Measurements from ENCODE around the gene RAB11A. TPM values are rescaled to one million over a fixed set of nuclear protein-coding genes. Genes with fewer than 3 reads are reported as not detected.
A peak's percentile ranks its signal among the peaks of the same experiment; 100 is the strongest.

The RAB11A gene
- total RNA-seq, 1 donor from 2014 or later: 247 TPM

DNA sequence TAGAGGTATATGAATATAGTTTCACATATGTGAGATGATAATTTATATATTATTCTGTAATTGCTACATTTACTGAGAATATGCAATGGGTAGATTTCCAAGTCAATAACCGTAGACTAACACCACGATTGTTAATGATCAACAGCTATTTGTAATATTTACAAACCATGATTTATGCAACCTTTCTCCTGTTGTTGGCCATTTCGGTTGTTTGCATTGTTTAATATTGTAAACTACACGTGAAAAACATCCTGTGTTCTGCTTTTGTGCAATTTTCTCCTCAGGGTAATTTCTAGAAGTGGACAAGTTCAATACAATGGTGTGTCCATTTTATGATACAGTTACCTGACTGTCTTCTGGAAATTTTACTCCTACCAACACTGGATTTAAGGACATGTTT, 29.3 kb upstream of the RAB11A start:
- no peaks in the 10 kb centered on the region for H3K27me3 Mint-ChIP-seq (ENCODE audit: low read depth, unreplicated experiment)
- no peak overlapping the region for H3K27ac Mint-ChIP-seq (ENCODE audit: unreplicated experiment)
- no peaks in the 10 kb centered on the region for H3K9me3 ChIP-seq (ENCODE audit: insufficient read depth, low read depth, low read length)
- H3K79me2 ChIP-seq (ENCODE audit: insufficient read depth, low read length): no peaks in the 10 kb centered on the region
- no peak overlapping the region for H3K4me3 ChIP-seq (ENCODE audit: insufficient read depth, low read depth, low read length)
- TF ChIP-seq EZH2 (IDR thresholded peaks at IDR 0.05; ENCODE audit: insufficient read depth, low read length): no peak
- TF ChIP-seq, protein P1, sequence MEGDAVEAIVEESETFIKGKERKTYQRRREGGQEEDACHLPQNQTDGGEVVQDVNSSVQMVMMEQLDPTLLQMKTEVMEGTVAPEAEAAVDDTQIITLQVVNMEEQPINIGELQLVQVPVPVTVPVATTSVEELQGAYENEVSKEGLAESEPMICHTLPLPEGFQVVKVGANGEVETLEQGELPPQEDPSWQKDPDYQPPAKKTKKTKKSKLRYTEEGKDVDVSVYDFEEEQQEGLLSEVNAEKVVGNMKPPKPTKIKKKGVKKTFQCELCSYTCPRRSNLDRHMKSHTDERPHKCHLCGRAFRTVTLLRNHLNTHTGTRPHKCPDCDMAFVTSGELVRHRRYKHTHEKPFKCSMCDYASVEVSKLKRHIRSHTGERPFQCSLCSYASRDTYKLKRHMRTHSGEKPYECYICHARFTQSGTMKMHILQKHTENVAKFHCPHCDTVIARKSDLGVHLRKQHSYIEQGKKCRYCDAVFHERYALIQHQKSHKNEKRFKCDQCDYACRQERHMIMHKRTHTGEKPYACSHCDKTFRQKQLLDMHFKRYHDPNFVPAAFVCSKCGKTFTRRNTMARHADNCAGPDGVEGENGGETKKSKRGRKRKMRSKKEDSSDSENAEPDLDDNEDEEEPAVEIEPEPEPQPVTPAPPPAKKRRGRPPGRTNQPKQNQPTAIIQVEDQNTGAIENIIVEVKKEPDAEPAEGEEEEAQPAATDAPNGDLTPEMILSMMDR (IDR thresholded peaks at IDR 0.05; ENCODE audit: insufficient read depth, low read depth, low read length): no peak
- no peaks in the 10 kb centered on the region for H3K4me1 ChIP-seq (ENCODE audit: insufficient read depth, low read length)
- no peaks in the 10 kb centered on the region for H3K27me3 ChIP-seq (ENCODE audit: insufficient read depth, low read length)
- H3K36me3 Mint-ChIP-seq (ENCODE audit: low read depth, unreplicated experiment): no peaks in the 10 kb centered on the region
- DNase-seq (ENCODE audit: low read depth) (no peak), FAIRE-seq (no peak)
- no peak overlapping the region for H3K27ac ChIP-seq (ENCODE audit: low read depth, low read length)
- H3K4me2 ChIP-seq (ENCODE audit: low read length): no peak overlapping the region
- no peaks in the 10 kb centered on the region for H4K20me1 ChIP-seq (ENCODE audit: insufficient read depth, low read length)
- H3K9ac ChIP-seq (ENCODE audit: low read length): no peak overlapping the region
- H3K4me1 Mint-ChIP-seq (ENCODE audit: low read depth, unreplicated experiment): peaks cover 5% of the 10 kb centered on the region
- H2AFZ ChIP-seq (ENCODE audit: low read depth, low read length): no peak overlapping the region
- H3K4me3 Mint-ChIP-seq (ENCODE audit: unreplicated experiment): no peak overlapping the region
- no peaks in the 10 kb centered on the region for H3K36me3 ChIP-seq (ENCODE audit: insufficient read depth, low read length)
- H3K9me3 Mint-ChIP-seq (ENCODE audit: unreplicated experiment): no peaks in the 10 kb centered on the region

- Mint-ChIP-seq H3K4me1 (ENCODE audit: low read depth, unreplicated experiment) (peaks cover 5% of the 10 kb centered on the region), H3K9me3 (ENCODE audit: unreplicated experiment) (no peaks in the 10 kb centered on the region), H3K27ac (ENCODE audit: unreplicated experiment) (peak overlapping the region; percentile 26), H3K27me3 (ENCODE audit: low read depth, unreplicated experiment) (no peaks in the 10 kb centered on the region), H3K4me3 (ENCODE audit: unreplicated experiment) (no peak overlapping the region), H3K36me3 (ENCODE audit: low read depth, unreplicated experiment) (no peaks in the 10 kb centered on the region)
- Histone ChIP-seq H3K27ac (ENCODE audit: low read depth, low read length) (no peak overlapping the region), H4K20me1 (ENCODE audit: insufficient read depth, low read length) (no peaks in the 10 kb centered on the region), H3K79me2 (ENCODE audit: insufficient read depth, low read length) (no peaks in the 10 kb centered on the region), H3K36me3 (ENCODE audit: insufficient read depth, low read length) (no peaks in the 10 kb centered on the region), H3K4me3 (ENCODE audit: insufficient read depth, low read depth, low read length) (no peak overlapping the region), H3K4me1 (ENCODE audit: insufficient read depth, low read length) (no peaks in the 10 kb centered on the region), H3K9ac (ENCODE audit: low read length) (no peak overlapping the region), H3K4me2 (ENCODE audit: low read length) (peak overlapping the region; percentile 43), H3K27me3 (ENCODE audit: insufficient read depth, low read length) (no peaks in the 10 kb centered on the region), H3K9me3 (ENCODE audit: insufficient read depth, low read depth, low read length) (no peaks in the 10 kb centered on the region), H2AFZ (ENCODE audit: low read depth, low read length) (no peak overlapping the region)
- FAIRE-seq: no peak
- no peak for DNase-seq (ENCODE audit: low read depth)
- TF ChIP-seq, protein P1 (IDR thresholded peaks at IDR 0.05; ENCODE audit: insufficient read depth, low read depth, low read length): no peak
- TF ChIP-seq EZH2 (IDR thresholded peaks at IDR 0.05; ENCODE audit: insufficient read depth, low read length): no peak
Measured at GRCh38 chr15:65841121-65841930, 28.0 kb upstream of the RAB11A start.

Measured in astrocyte (in vitro differentiated cells and primary cell).